GM23338 (cell line): Measurements from ENCODE around the gene SLC25A42. TPM values are rescaled to one million over a fixed set of nuclear protein-coding genes. Genes with fewer than 3 reads are reported as not detected.

Experiments
- ATAC-seq: fragments of 200-7000 bp; cut with Tn5 transposase; 3 replicates; pipeline ENCODE4 v1.9.1; 2020
- DNase-seq: peaks from one replicate; pipeline ENCODE4 v3.0.0-alpha.2; 2015; ENCODE audit warnings: low spot score
- H2AFZ ChIP-seq: fragments of 200-600 bp; sonication (generic); 2 replicates; pipeline ENCODE4 v1.8.0; 2016; ENCODE audit warnings: antibody characterized with exemption, mild to moderate bottlenecking, moderate library complexity
- H3F3A ChIP-seq: fragments of 200-600 bp; sonication (generic); replicated peaks from 2 replicates; pipeline ENCODE4 v1.8.0; 2017; ENCODE audit warnings: antibody characterized with exemption, mixed run types, low read depth
- H3K27ac ChIP-seq: fragments of 200-600 bp; sonication (generic); 2 replicates; pipeline ENCODE4 v1.6.1; 2016; ENCODE audit warnings: low read depth
- H3K27me3 ChIP-seq: fragments of 200-600 bp; sonication (generic); 2 replicates; pipeline ENCODE4 v1.8.0; 2016; ENCODE audit warnings: mild to moderate bottlenecking, mixed run types, moderate library complexity; ENCODE audit not compliant: insufficient read depth
- H3K36me3 ChIP-seq: fragments of 200-600 bp; sonication (generic); 2 replicates; pipeline ENCODE4 v1.8.0; 2016; ENCODE audit warnings: mild to moderate bottlenecking; ENCODE audit not compliant: insufficient read depth
- H3K4me1 ChIP-seq: fragments of 200-600 bp; sonication (generic); 2 replicates; pipeline ENCODE4 v1.8.0; 2016; ENCODE audit warnings: mild to moderate bottlenecking, moderate library complexity; ENCODE audit not compliant: insufficient read depth
- H3K4me2 ChIP-seq: fragments of 200-600 bp; sonication (generic); 2 replicates; pipeline ENCODE4 v1.7.1; 2017; ENCODE audit warnings: mixed run types
- H3K4me3 ChIP-seq: fragments of 200-600 bp; sonication (generic); 2 replicates; pipeline ENCODE4 v1.6.1; 2016; ENCODE audit warnings: mixed run types
- H3K79me2 ChIP-seq: fragments of 200-600 bp; sonication (generic); replicated peaks from 2 replicates; pipeline ENCODE4 v1.8.0; 2017; ENCODE audit warnings: mild to moderate bottlenecking; ENCODE audit not compliant: insufficient read depth
- H3K9me2 ChIP-seq: fragments of 200-600 bp; sonication (generic); 2 replicates; pipeline ENCODE4 v1.8.0; 2017; ENCODE audit not compliant: insufficient read depth
- H4K20me1 ChIP-seq: fragments of 200-600 bp; sonication (generic); replicated peaks from 2 replicates; pipeline ENCODE4 v1.8.0; 2017; ENCODE audit warnings: mild to moderate bottlenecking; ENCODE audit not compliant: insufficient read depth
- H3K27ac Mint-ChIP-seq: 2 replicates; pipeline ENCODE4 v1.8.0; 2020; ENCODE audit warnings: inconsistent platforms, mild to moderate bottlenecking, moderate library complexity, mixed read lengths
- H3K27me3 Mint-ChIP-seq: 3 replicates; pipeline ENCODE4 v1.8.0; 2022; ENCODE audit warnings: low read depth, mild to moderate bottlenecking, moderate library complexity, mixed read lengths, inconsistent platforms; ENCODE audit not compliant: insufficient read depth, poor library complexity
- H3K36me3 Mint-ChIP-seq: 3 replicates; pipeline ENCODE4 v1.8.0; 2021; ENCODE audit warnings: low read depth, mild to moderate bottlenecking, inconsistent platforms, moderate library complexity, mixed read lengths
- H3K4me1 Mint-ChIP-seq: 3 replicates; pipeline ENCODE4 v1.8.0; 2020; ENCODE audit warnings: mild to moderate bottlenecking, inconsistent platforms, mixed read lengths
- H3K4me3 Mint-ChIP-seq: 3 replicates; pipeline ENCODE4 v1.8.0; 2021; ENCODE audit warnings: moderate library complexity, mild to moderate bottlenecking, inconsistent platforms, mixed read lengths
- H3K9me3 Mint-ChIP-seq: 3 replicates; pipeline ENCODE4 v1.8.0; 2020; ENCODE audit warnings: moderate library complexity, mild to moderate bottlenecking, inconsistent platforms, mixed read lengths
- CREB1 ChIP-seq: fragments of 250-450 bp; sonication (Bioruptor Pico); IDR thresholded peaks from 2 replicates; pipeline ENCODE4 v1.5.0; 2020; ENCODE audit warnings: low read depth, mild to moderate bottlenecking, moderate library complexity
- CTCF ChIP-seq, 2 experiments: fragments of 200-600 bp in 1 of 2; sonication (generic) in 1 of 2; conservative IDR thresholded peaks; 2 replicates each; pipeline versions ENCODE4 v1.5.1 to v1.6.1; 2016 to 2017; ENCODE audit warnings: antibody characterized with exemption in 2 of 2, low read depth in 2 of 2, mild to moderate bottlenecking in 2 of 2, moderate library complexity in 1 of 2
- ETS1 ChIP-seq: IDR thresholded peaks from 2 replicates; pipeline ENCODE4 v1.6.1; 2016; ENCODE audit warnings: antibody characterized with exemption
- EZH2 ChIP-seq: fragments of 200-600 bp; sonication (generic); IDR thresholded peaks from one replicate; pipeline ENCODE4 v1.8.0; 2017; ENCODE audit warnings: antibody characterized with exemption, mild to moderate bottlenecking, low read depth; ENCODE audit not compliant: unreplicated experiment
- EZH2phosphoT487 ChIP-seq: fragments of 200-600 bp; sonication (generic); IDR thresholded peaks from one replicate; pipeline ENCODE4 v1.8.1; 2018; ENCODE audit warnings: antibody characterized with exemption; ENCODE audit not compliant: unreplicated experiment
- JUNB ChIP-seq: IDR thresholded peaks from one replicate; pipeline ENCODE4 v1.6.1; 2016; ENCODE audit warnings: antibody characterized with exemption; ENCODE audit not compliant: unreplicated experiment
- NANOG ChIP-seq: IDR thresholded peaks from 2 replicates; pipeline ENCODE4 v1.6.1; 2016; ENCODE audit warnings: antibody characterized with exemption, borderline replicate concordance
- POLR2AphosphoS5 ChIP-seq: IDR thresholded peaks from 2 replicates; pipeline ENCODE4 v1.6.1; 2016; ENCODE audit warnings: antibody characterized with exemption, low read depth
- STAT1 ChIP-seq: IDR thresholded peaks from one replicate; pipeline ENCODE4 v1.6.1; 2016; ENCODE audit warnings: antibody characterized with exemption; ENCODE audit not compliant: unreplicated experiment
- ZNF114 ChIP-seq: fragments of 250-450 bp; sonication (Bioruptor Pico); IDR thresholded peaks from 2 replicates; pipeline ENCODE4 v1.5.0; 2020; ENCODE audit warnings: mild to moderate bottlenecking, moderate library complexity
- ZNF331 ChIP-seq: fragments of 250-450 bp; sonication (Bioruptor Pico); IDR thresholded peaks from 2 replicates; pipeline ENCODE4 v1.5.0; 2020; ENCODE audit warnings: low read depth, mild to moderate bottlenecking, moderate library complexity
- polyA plus RNA-seq: library from polyadenylated mRNA; unstranded; fragments of >200 nt; fragmentation: Nextera tagmentation; extraction: Ambion mirVana; gene quantifications from 2 replicates; pipeline ENCODE4 v1.2.1, GENCODE V29; 2016
- total RNA-seq: library from RNA; depleted of rRNA; stranded (reverse); fragments of >200 nt; shearing (Covaris generic); gene quantifications from 2 replicates; pipeline ENCODE4 v1.2.3, GENCODE V29; 2014

SLC25A42 gene
- total and polyA plus RNA-seq, 2 experiments from 2014 or later, result 7.3 to 7.6 TPM

GRCh38 chr19:19051478-19052213 lies 12.1 kb upstream of the SLC25A42 start:
- no peaks in the 10 kb centered on the region for H3K9me2 ChIP-seq
- peak; percentile 45 for ATAC-seq
- H3F3A ChIP-seq, result peaks cover 7% of the 10 kb centered on the region; the same call in 1 of the 2 replicates
- no peaks in the 10 kb centered on the region for H3K27me3 ChIP-seq
- Mint-ChIP-seq H3K4me3 (no peak overlapping the region), H3K27ac (no peak overlapping the region), H3K27me3 (peaks cover 3% of the 10 kb centered on the region), H3K36me3 (peaks cover 71% of the 10 kb centered on the region), H3K9me3 (no peaks in the 10 kb centered on the region), H3K4me1 (no peaks in the 10 kb centered on the region)
- no peak overlapping the region for H3K4me2 ChIP-seq
- peaks cover 16% of the 10 kb centered on the region for H4K20me1 ChIP-seq
- H2AFZ ChIP-seq, result no peak overlapping the region
- no peaks in the 10 kb centered on the region for H3K4me1 ChIP-seq
- no peak overlapping the region for H3K4me3 ChIP-seq
- peak in 1 of 2 experiments; percentile 25; a peak in 2 of 4 replicates for TF ChIP-seq CTCF (conservative IDR thresholded peaks at IDR 0.05; ENCODE audit: low read depth in 2 of 2)
- no peak for TF ChIP-seq POLR2AphosphoS5
- TF ChIP-seq ETS1, result no peak
- TF ChIP-seq ZNF114 (CRISPR knock-in tag), result no peak
- DNase-seq, result peak; percentile 11
- no peak overlapping the region for H3K27ac ChIP-seq
- no peaks in the 10 kb centered on the region for H3K79me2 ChIP-seq
- peaks cover 11% of the 10 kb centered on the region; the same call in 1 of the 2 replicates for H3K36me3 ChIP-seq

GRCh38 chr19:19052921-19053320 lies 10.9 kb upstream of the SLC25A42 start:
- DNase-seq, result no peak
- Histone ChIP-seq H3K79me2 (no peaks in the 10 kb centered on the region), H3K4me2 (no peak overlapping the region), H3F3A (peaks cover 7% of the 10 kb centered on the region; the same call in 1 of the 2 replicates), H3K27me3 (no peaks in the 10 kb centered on the region), H3K4me1 (no peaks in the 10 kb centered on the region), H2AFZ (no peak overlapping the region), H3K4me3 (no peak overlapping the region), H4K20me1 (peaks cover 16% of the 10 kb centered on the region), H3K36me3 (peaks cover 6% of the 10 kb centered on the region; the same call in 1 of the 2 replicates), H3K27ac (0 out of 2 replicates have a peak overlapping the region, but pooled peaks have one; percentile 59), H3K9me2 (no peaks in the 10 kb centered on the region)
- Mint-ChIP-seq H3K36me3 (peaks cover 70% of the 10 kb centered on the region), H3K4me3 (no peak overlapping the region), H3K4me1 (no peaks in the 10 kb centered on the region), H3K27ac (no peak overlapping the region), H3K27me3 (peaks cover 3% of the 10 kb centered on the region), H3K9me3 (no peaks in the 10 kb centered on the region)
- no peak for ATAC-seq
- no peak for TF ChIP-seq ZNF331 (CRISPR knock-in tag)
- TF ChIP-seq EZH2phosphoT487, result no peak
- no peak for TF ChIP-seq CREB1 (CRISPR knock-in tag)
- no peak for TF ChIP-seq EZH2
- no peak for TF ChIP-seq ZNF114 (CRISPR knock-in tag)
- no peak for TF ChIP-seq JUNB
- TF ChIP-seq NANOG, result no peak
- no peak for TF ChIP-seq POLR2AphosphoS5
- no peak for TF ChIP-seq CTCF (conservative IDR thresholded peaks at IDR 0.05; ENCODE audit: low read depth in 2 of 2)
- TF ChIP-seq ETS1, result no peak
- no peak for TF ChIP-seq STAT1
